Upper lobe of left lung (tissue), 4 donors: ENCODE results near the gene PLXNA4.

Source experiments
- POLR2AphosphoS5 ChIP-seq, 2 donors: sonication (generic); formaldehyde crosslinking; IDR thresholded peaks; one replicate each; pipeline ENCODE4 v1.5.1; 2017; ENCODE audit warnings: antibody characterized with exemption in 2 of 2
- TF ChIP-seq, protein P1 (sequence below), 6 experiments: fragments of 450-650 bp in 4 of 6; fragments of 200-600 bp in 2 of 6; sonication (generic) in 2 of 6; IDR thresholded peaks; one replicate each; pipeline ENCODE4 v1.5.1; 2016 to 2019; ENCODE audit warnings: antibody characterized with exemption in 6 of 6

DNA sequence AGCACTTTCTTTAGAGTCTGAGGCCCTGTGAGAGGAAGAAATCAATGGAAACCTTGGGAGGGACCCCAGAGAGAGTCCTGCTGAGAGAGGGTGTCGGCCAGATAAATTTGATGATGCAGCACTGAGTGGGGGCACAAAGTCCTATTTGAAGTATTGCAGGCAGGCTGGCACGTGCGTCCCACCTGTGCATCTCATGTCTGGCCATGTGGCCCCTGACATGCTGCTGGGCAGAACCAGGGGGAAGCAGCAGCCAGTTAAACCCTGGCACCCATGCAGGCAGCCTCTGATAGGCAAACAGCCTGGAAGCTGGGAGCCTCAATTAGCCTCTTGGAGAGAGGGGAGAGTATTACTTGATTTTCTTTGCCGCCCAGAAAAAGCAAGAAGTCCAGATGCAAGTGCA is 180.9 kb downstream of the PLXNA4 start:
- TF ChIP-seq, protein P1, sequence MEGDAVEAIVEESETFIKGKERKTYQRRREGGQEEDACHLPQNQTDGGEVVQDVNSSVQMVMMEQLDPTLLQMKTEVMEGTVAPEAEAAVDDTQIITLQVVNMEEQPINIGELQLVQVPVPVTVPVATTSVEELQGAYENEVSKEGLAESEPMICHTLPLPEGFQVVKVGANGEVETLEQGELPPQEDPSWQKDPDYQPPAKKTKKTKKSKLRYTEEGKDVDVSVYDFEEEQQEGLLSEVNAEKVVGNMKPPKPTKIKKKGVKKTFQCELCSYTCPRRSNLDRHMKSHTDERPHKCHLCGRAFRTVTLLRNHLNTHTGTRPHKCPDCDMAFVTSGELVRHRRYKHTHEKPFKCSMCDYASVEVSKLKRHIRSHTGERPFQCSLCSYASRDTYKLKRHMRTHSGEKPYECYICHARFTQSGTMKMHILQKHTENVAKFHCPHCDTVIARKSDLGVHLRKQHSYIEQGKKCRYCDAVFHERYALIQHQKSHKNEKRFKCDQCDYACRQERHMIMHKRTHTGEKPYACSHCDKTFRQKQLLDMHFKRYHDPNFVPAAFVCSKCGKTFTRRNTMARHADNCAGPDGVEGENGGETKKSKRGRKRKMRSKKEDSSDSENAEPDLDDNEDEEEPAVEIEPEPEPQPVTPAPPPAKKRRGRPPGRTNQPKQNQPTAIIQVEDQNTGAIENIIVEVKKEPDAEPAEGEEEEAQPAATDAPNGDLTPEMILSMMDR (IDR thresholded peaks at IDR 0.05), result no peak
- TF ChIP-seq POLR2AphosphoS5 (IDR thresholded peaks at IDR 0.05), result no peak
